ENCODE measurements around the gene MGRN1. TPM values are rescaled to one million over a fixed set of nuclear protein-coding genes. Genes with fewer than 3 reads are reported as not detected.

MGRN1 gene
- total RNA-seq, 6 experiments from 2014 or later, result 65.8 to 81.6 (median 69.1) TPM

GRCh38 chr16:4713663-4714501 lies 89.3 kb downstream of the MGRN1 start:
- TF ChIP-seq, protein P1, sequence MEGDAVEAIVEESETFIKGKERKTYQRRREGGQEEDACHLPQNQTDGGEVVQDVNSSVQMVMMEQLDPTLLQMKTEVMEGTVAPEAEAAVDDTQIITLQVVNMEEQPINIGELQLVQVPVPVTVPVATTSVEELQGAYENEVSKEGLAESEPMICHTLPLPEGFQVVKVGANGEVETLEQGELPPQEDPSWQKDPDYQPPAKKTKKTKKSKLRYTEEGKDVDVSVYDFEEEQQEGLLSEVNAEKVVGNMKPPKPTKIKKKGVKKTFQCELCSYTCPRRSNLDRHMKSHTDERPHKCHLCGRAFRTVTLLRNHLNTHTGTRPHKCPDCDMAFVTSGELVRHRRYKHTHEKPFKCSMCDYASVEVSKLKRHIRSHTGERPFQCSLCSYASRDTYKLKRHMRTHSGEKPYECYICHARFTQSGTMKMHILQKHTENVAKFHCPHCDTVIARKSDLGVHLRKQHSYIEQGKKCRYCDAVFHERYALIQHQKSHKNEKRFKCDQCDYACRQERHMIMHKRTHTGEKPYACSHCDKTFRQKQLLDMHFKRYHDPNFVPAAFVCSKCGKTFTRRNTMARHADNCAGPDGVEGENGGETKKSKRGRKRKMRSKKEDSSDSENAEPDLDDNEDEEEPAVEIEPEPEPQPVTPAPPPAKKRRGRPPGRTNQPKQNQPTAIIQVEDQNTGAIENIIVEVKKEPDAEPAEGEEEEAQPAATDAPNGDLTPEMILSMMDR (IDR thresholded peaks at IDR 0.05), result no peak
- Mint-ChIP-seq H3K36me3 (ENCODE audit: low read depth) (peaks cover 28% of the 10 kb centered on the region), H3K4me3 (no peak overlapping the region), H3K9me3 (no peaks in the 10 kb centered on the region), H3K27ac (no peak overlapping the region), H3K4me1 (ENCODE audit: low read depth) (peaks cover 6% of the 10 kb centered on the region; the same call in 1 of the 2 replicates), H3K27me3 (ENCODE audit: insufficient read depth) (no peaks in the 10 kb centered on the region; the same call in 1 of the 2 replicates)
- DNase-seq, result no peak

- TF ChIP-seq, protein P1 (IDR thresholded peaks at IDR 0.05), result no peak
- no peak for DNase-seq
- Mint-ChIP-seq H3K4me1 (ENCODE audit: low read depth) (no peaks in the 10 kb centered on the region), H3K27ac (no peak overlapping the region), H3K27me3 (ENCODE audit: insufficient read depth) (no peaks in the 10 kb centered on the region; the same call in 1 of the 2 replicates), H3K4me3 (no peak overlapping the region), H3K36me3 (ENCODE audit: low read depth) (peaks cover 21% of the 10 kb centered on the region), H3K9me3 (no peaks in the 10 kb centered on the region)
Measured at GRCh38 chr16:4714996-4715395, 90.4 kb downstream of the MGRN1 start.

DNA sequence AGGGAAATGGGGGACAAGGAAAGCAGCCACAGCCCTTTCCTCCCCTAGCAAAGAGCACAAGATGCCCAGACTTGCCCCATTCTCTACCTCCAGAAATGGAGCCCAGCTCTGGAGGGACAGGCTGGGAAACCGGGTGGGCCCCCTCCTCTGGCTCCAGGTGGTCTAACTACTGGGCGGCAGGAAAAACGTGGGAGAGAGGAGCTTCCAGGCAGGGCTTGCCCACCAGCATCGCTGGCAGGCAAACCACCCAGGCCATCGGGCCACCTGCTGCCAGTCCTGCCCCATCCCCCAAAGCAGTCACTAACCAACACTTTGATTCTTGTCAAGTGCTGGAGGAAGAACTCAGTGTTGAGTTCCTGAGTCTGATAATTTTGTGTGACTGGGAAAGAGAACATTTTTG lies 93.8 kb downstream of the MGRN1 start:
- no peak overlapping the region for H3K4me3 Mint-ChIP-seq
- H3K27ac Mint-ChIP-seq, result no peak overlapping the region
- H3K9me3 Mint-ChIP-seq, result no peaks in the 10 kb centered on the region
- no peaks in the 10 kb centered on the region for H3K4me1 Mint-ChIP-seq (ENCODE audit: low read depth)
- H3K27me3 Mint-ChIP-seq (ENCODE audit: insufficient read depth), result no peaks in the 10 kb centered on the region
- TF ChIP-seq, protein P1 (IDR thresholded peaks at IDR 0.05), result no peak
- peaks cover 10% of the 10 kb centered on the region for H3K36me3 Mint-ChIP-seq (ENCODE audit: low read depth)
- DNase-seq, result no peak

GRCh38 chr16:4723071-4723767 lies 98.6 kb downstream of the MGRN1 start:
- H3K4me3 Mint-ChIP-seq, result no peak overlapping the region
- no peak for DNase-seq
- TF ChIP-seq, protein P1 (IDR thresholded peaks at IDR 0.05), result no peak
- H3K9me3 Mint-ChIP-seq, result no peaks in the 10 kb centered on the region
- H3K27ac Mint-ChIP-seq, result no peak overlapping the region
- no peaks in the 10 kb centered on the region for H3K27me3 Mint-ChIP-seq (ENCODE audit: insufficient read depth)
- peaks cover 1% of the 10 kb centered on the region for H3K36me3 Mint-ChIP-seq (ENCODE audit: low read depth)
- no peaks in the 10 kb centered on the region for H3K4me1 Mint-ChIP-seq (ENCODE audit: low read depth)

DNA sequence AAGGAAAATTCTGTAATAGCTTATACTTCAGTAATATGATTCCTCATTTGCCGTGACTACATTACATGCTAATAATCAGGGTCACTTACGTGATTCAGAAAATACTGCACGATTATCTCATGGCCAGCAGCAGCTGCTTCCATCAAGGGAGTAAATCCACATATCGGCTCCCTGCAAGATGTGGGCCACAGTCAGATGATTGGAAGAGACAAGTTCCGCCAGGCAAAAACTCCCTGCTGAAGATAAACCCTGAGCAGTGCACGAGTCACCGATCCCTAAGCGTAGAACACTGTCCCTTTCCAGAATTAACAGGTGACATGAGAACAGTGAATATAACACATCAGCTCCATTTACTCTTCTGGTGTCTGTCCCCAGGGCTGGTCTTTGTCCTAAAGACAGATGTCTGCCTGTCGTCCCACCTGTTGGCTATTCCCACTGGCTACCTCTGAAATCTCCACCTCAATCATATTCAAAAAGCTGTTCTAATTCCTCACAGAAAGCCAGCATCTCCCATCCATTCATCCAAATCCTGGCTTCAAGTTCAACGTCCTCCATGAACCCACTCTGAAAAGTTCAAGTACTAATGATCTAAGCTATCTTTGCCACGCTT lies 100.1 kb downstream of the MGRN1 start:
- Mint-ChIP-seq H3K27ac (no peak overlapping the region), H3K9me3 (no peaks in the 10 kb centered on the region), H3K4me3 (no peak overlapping the region), H3K36me3 (ENCODE audit: low read depth) (no peaks in the 10 kb centered on the region), H3K4me1 (ENCODE audit: low read depth) (no peaks in the 10 kb centered on the region), H3K27me3 (ENCODE audit: insufficient read depth) (no peaks in the 10 kb centered on the region)
- no peak for DNase-seq
- TF ChIP-seq, protein P1 (IDR thresholded peaks at IDR 0.05), result no peak
